Glomerular visceral epithelial cell (primary cell): ENCODE measurements around the gene TTC17.
"Not testable (repeated sequence)": the region's sequence is repeated elsewhere in the genome, so short reads cannot be mapped to it uniquely, and the experiment has no call there.

Source experiments
- DNase-seq: peaks from one replicate; pipeline ENCODE4 v3.0.0-alpha.2; 2016; ENCODE audit errors: extremely low spot score

Gene TTC17, protein sequence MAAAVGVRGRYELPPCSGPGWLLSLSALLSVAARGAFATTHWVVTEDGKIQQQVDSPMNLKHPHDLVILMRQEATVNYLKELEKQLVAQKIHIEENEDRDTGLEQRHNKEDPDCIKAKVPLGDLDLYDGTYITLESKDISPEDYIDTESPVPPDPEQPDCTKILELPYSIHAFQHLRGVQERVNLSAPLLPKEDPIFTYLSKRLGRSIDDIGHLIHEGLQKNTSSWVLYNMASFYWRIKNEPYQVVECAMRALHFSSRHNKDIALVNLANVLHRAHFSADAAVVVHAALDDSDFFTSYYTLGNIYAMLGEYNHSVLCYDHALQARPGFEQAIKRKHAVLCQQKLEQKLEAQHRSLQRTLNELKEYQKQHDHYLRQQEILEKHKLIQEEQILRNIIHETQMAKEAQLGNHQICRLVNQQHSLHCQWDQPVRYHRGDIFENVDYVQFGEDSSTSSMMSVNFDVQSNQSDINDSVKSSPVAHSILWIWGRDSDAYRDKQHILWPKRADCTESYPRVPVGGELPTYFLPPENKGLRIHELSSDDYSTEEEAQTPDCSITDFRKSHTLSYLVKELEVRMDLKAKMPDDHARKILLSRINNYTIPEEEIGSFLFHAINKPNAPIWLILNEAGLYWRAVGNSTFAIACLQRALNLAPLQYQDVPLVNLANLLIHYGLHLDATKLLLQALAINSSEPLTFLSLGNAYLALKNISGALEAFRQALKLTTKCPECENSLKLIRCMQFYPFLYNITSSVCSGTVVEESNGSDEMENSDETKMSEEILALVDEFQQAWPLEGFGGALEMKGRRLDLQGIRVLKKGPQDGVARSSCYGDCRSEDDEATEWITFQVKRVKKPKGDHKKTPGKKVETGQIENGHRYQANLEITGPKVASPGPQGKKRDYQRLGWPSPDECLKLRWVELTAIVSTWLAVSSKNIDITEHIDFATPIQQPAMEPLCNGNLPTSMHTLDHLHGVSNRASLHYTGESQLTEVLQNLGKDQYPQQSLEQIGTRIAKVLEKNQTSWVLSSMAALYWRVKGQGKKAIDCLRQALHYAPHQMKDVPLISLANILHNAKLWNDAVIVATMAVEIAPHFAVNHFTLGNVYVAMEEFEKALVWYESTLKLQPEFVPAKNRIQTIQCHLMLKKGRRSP

DNA sequence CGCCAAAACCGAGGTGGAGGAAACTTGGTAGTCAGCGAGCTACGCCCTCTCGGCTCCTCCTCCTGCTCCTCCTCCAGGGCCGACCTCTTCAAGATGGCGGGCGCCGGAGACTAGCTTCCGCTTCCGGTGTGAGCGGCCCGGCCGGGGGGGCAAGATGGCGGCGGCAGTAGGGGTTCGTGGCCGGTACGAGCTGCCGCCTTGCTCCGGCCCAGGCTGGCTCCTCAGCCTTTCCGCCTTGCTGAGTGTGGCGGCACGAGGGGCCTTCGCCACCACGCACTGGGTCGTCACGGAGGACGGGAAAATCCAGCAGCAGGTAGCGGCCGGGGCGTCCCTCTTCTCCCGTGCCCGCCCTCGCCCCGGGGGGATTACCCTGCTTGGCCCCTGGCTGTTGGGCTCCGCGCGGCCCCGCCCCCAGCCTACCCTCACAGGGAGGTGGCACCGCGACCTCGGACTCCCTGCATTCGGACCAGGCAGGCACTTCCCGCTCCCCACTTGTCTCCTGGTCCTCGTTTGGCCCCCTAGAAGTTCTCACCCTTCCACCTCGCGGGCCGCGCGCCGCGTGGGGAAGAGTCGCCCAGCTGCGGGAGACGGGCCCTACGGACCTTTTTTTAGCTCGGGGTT, at the start of gene TTC17:
Gene TTC17 (plus strand): TSS at position 120 of the 621 bp plus-strand sequence. CDS start 35 bp downstream, at position 155.
- peak; percentile 93 for DNase-seq

DNA sequence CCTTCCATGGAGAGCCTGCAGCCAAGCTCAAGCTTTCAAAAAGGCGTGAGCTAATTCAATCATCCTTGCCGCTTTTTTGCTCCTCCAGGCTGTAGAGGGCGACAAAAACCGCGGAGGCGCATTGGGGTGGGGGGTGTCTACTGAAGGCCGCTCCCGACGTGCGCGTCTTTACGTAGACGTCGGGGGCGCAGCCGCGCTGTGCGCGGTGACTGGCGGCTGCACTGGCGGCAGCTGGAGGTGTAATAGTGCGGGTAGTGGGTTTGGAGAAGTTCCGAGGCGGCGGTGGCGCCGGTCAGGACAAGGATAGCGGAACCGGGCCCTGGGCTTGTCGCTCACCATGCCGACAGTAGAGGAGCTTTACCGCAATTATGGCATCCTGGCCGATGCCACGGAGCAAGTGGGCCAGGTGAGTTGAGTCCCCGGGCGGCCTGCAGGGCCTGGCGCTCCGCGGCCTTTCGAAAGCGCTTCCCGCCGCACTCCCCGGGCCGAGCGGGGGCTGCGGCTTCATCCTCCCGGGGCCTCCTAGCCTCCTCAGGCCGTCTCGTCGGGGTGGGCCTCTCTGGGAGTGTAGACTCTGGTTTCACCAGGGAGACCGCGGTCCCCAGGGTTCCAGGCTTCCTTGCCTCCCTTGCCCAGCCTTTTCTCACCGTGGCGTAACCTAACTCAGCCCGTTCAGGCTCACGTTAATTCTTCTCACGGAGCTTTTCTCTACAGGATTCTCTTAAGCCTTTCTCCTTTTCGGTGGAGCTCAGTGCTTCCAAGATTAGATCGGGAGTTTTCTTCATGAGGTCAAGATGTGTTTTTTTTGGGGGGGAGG, 46.7 kb upstream of the TTC17 start, which contains the start of gene API5:
Gene API5 (plus strand): TSS at position 206 of the 817 bp plus-strand sequence. CDS start 132 bp downstream, at position 338.
- DNase-seq = peak; percentile 94

DNA sequence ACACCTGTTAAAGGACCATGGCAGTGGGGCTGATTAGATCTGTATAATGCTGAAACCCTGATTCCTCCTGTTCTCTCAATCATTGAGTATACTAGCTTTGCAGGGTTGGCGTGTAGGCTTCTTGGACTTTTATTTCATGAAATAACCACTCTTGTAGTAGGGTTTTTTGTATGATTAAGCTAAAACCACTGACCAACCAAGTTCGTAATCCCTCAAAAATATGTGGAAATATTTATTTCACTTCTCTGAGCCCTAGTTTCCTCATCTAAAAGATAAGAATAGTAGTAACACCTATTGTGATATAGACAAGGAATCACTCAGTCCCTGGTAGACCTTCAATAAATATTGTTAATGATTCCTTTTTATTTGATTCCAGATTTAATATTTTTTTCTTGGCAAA, 42.8 kb upstream of the TTC17 start:
- peak; percentile 0 for DNase-seq

DNA sequence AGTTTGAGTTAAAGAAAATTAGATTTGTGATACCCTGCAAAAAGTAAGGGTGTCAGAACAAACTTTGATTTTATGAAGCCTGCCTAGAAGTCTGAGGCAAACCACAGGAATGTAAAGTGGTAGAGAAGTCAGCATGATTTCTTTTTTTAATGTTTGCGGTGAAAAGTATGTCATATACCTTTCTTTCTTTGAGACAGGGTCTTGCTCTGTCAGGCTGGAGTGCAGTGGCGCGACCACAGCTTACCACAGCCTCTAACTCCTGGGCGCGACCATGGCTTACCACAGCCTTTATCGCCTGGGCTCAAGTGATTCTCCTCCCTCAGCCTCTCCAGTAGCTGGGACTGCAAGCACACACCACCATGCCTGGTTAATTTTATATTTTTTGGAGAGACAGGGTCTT, 42.3 kb upstream of the TTC17 start:
- DNase-seq = peak; percentile 84

- peak; percentile 73 for DNase-seq
Measured at GRCh38 chr11:43327987-43328386, 30.7 kb upstream of the TTC17 start.

- DNase-seq = no peak
Measured at GRCh38 chr11:43328482-43328881, 30.2 kb upstream of the TTC17 start.

GRCh38 chr11:43341159-43341558, 17.6 kb upstream of the TTC17 start:
- no peak for DNase-seq

DNA sequence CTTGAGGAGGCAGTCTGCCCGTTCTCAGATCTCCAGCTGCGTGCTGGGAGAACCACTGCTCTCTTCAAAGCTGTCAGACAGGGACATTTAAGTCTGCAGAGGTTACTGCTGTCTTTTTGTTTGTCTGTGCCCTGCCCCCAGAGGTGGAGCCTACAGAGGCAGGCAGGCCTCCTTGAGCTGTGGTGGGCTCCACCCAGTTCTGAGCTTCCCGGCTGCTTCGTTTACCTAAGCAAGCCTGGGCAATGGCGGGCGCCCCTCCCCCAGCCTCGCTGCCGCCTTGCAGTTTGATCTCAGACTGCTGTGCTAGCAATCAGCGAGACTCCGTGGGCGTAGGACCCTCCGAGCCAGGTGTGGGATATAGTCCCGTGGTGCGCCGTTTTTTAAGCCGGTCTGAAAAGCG, 7.3 kb upstream of the TTC17 start:
- DNase-seq = not testable (repeated sequence)

DNA sequence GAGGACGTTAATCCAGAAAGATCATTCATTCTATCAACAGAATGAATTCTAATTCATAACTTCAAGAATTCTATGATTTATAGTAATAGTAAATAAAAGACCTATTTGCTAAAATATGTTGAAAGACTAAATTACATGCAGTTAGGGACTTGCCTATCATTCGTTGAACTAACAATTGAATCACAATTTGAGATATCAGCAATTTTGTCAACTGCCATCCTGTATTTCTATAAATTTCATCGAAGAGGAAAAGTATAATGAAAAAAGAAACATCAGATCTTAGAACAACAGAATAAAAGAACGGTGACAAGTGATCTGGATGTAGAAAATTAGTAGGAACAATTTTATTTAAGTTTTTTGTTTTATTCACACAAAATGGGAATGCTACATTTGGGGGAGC, 4.4 kb upstream of the TTC17 start:
- no peak for DNase-seq

DNA sequence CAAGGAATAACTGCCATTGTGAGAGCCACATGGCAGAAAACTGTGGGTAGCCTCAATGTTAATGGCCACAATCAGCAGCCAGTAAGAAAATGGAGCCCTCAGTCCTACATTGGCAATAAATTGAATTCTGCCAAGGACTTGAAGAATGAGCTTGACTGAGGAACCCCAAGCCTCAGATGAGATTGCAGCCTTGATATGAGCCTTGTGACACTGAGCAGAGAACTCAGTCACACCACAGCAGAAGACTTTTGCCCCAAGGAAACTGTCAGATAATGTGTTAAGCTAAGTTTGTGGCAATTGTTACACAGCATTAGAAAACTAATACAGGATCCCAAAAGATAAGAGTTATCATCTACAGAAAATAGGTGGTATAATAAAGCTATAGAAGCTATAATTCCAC, 2.4 kb upstream of the TTC17 start:
- DNase-seq = no peak

GRCh38 chr11:43358279-43358800, 380 bp upstream of the TTC17 start:
- DNase-seq = no peak

DNA sequence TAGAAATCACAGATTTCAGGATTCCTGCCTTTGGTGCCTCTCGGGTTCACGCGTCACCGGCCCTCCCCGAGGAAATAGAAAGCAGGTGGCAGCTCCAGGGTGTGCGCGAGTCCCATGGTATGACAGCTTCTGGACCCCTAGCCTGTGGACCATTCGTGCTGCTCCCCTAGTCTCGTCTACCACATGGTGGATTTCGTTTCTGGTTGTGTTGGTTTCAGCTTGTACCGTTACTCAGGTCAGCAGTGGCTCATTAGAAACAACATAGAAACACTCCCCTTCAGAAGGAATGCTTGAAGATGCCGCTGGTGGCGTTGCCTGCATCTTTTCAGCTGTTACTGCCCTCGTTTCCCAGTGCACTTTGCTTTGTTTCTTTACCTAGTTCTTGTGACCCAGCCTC, 700 bp downstream of the TTC17 start:
- peak; percentile 22 for DNase-seq

GRCh38 chr11:43360361-43361032, 1.8 kb downstream of the TTC17 start:
- DNase-seq = peak; percentile 9

GRCh38 chr11:43366677-43367076, 8.0 kb downstream of the TTC17 start:
- no peak for DNase-seq

- DNase-seq = no peak
Measured at GRCh38 chr11:43367382-43368178, 8.9 kb downstream of the TTC17 start.

DNA sequence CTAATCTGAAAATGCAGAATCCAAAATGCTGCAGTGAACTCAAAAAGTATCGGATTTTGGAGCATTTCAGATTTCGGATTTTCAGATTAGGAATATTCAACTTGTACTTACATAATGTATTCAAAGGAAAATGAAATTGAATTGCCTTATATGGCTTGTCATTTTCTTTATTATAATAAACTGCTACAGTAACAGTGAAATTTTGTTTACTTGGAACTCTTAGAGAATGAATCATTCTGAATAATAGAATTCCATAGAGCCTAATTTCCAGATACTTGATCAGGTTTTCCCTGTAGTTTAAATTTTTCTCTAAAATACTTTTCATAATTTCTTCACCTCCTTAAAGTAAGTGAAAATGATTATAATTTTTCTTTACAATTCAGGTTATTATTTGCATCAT, 17.3 kb downstream of the TTC17 start:
- DNase-seq = no peak

DNA sequence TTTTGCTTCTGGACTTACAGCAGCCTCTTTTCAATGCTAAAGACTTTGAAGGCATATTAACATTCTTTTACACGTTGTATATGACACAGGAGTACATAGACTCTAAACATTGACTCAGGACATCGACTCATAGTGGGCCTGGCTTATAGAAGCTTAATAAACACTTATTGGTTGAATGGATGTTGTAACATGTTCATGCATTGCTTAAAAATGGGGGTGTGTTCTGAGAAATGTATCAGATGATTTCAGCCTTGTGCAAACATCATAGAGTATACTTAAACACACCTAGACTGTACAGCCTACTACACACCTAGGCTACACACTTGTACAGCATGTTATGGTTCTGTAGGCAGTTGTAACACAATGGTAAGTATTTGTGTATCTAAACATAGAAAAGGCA, 17.9 kb downstream of the TTC17 start:
- peak; percentile 8 for DNase-seq

GRCh38 chr11:43377389-43377788, 18.7 kb downstream of the TTC17 start:
- DNase-seq = no peak

GRCh38 chr11:43378897-43379296, 20.2 kb downstream of the TTC17 start:
- no peak for DNase-seq
